Sigmoid colon (tissue), 7 donors: Measurements from ENCODE around the gene BRSK2. TPM values are rescaled to one million over a fixed set of nuclear protein-coding genes. Genes with fewer than 3 reads are reported as not detected.

Experiments used
- DNase-seq: peaks from one replicate; pipeline ENCODE4 v3.0.0-alpha.2; 2019
- H3K27ac ChIP-seq, 4 donors: fragments of 200-600 bp; sonication (generic); one replicate each; pipeline ENCODE4 v1.5.1; 2016 to 2019; ENCODE audit warnings: mild to moderate bottlenecking in 1 of 4
- H3K27me3 ChIP-seq, 3 donors: fragments of 200-600 bp; sonication (generic); one replicate each; pipeline ENCODE4 v1.5.1; 2019; ENCODE audit warnings: mild to moderate bottlenecking in 1 of 3
- H3K36me3 ChIP-seq, 4 donors: fragments of 200-600 bp; sonication (generic); one replicate each; pipeline ENCODE4 v1.5.1; 2016 to 2019
- H3K4me1 ChIP-seq, 4 donors: fragments of 200-600 bp; sonication (generic); one replicate each; pipeline ENCODE4 v1.5.1; 2017 to 2019
- H3K4me3 ChIP-seq, 4 donors: fragments of 200-600 bp; sonication (generic); one replicate each; pipeline ENCODE4 v1.5.1; 2017 to 2019; ENCODE audit warnings: mild to moderate bottlenecking in 2 of 4, moderate library complexity in 1 of 4
- H3K9me3 ChIP-seq, 4 donors: fragments of 200-600 bp in 3 of 4; sonication (generic) in 3 of 4; one replicate each; pipeline versions ENCODE4 v1.5.1 to v1.6.1; 2013 to 2019
- CTCF ChIP-seq, 4 experiments: fragments of 450-650 bp in 3 of 4; fragments of 200-600 bp in 1 of 4; IDR thresholded peaks; one replicate each; pipeline ENCODE4 v1.5.1; 2016 to 2019; ENCODE audit warnings: antibody characterized with exemption in 4 of 4, mild to moderate bottlenecking in 3 of 4, moderate library complexity in 2 of 4
- EP300 ChIP-seq, 4 donors: sonication (generic); formaldehyde crosslinking; IDR thresholded peaks; one replicate each; pipeline ENCODE4 v1.6.1; 2017; ENCODE audit warnings: antibody characterized with exemption in 4 of 4
- POLR2A ChIP-seq, 2 donors: fragments of 450-650 bp; IDR thresholded peaks; one replicate each; pipeline ENCODE4 v1.6.1; 2016; ENCODE audit warnings: antibody characterized with exemption in 2 of 2, mild to moderate bottlenecking in 2 of 2, moderate library complexity in 2 of 2
- POLR2AphosphoS5 ChIP-seq, 4 donors: sonication (generic); formaldehyde crosslinking; IDR thresholded peaks; one replicate each; pipeline ENCODE4 v1.6.1; 2017; ENCODE audit warnings: antibody characterized with exemption in 4 of 4
- WGBS, 2 donors: extraction: QIAGEN DNeasy Blood & Tissue Kit; methylation state at CpG; one replicate each; pipeline ENCODE4 v1.1.7; 2013; 5-methylcytosine and 5-hydroxymethylcytosine counted together
- intact Hi-C: fragments of 100-400 bp; cut with DNase I; formaldehyde crosslinking; loops from one replicate; pipeline ENCODE4 v1.15.1; 2023
- polyA plus RNA-seq, 3 donors: library from polyadenylated mRNA; stranded (reverse); fragments of 200-250 nt; gene quantifications; one replicate each; pipeline ENCODE4 v1.2.3, GENCODE V29; 2013
- total RNA-seq, 4 donors: library from RNA; depleted of rRNA; stranded (reverse); fragments of >200 nt; gene quantifications; one replicate each; pipeline ENCODE4 v1.1.0, GENCODE V29; 2016
- donor health status: healthy with polysubstance abuse.
- donor health status: Bipolar disorder and iron deficiency.
- donor health status: healthy.

The BRSK2 gene
- total and polyA plus RNA-seq, 7 donors, result 1.7 to 3.2 (median 1.9) TPM; not detected in 2

DNA sequence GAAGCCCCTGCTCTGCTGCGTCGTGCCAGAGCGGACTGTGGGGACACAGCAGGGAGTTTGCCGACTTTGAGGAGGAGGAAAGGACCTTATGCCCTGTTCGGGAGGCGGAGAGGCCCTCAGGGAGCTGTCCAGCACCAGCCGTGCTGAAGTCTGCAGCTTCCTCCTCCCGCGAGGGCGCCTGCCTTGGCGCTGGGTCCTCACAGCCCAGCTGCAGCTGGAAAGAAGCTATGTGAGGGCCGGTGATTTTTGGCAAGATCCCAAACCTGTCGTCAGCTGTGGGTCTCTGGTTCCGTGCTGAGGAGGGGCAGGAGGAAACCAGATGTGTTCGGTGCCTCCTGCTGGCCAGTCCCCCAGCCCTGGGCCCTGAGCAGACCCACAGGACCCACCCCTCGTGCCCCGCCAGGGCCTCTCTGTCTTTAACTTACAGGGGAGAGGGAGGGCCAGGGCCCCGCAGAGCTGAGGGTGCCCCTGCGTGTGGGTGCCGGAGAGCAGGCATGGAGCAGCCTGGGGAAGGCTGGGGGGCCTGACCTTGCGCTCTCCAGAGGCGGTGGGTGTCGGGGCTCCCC, 12.0 kb downstream of the BRSK2 start:
- Histone ChIP-seq H3K27ac (no peak overlapping the region), H3K9me3 (no peaks in the 10 kb centered on the region), H3K4me3 (no peak overlapping the region), H3K36me3 (no peaks in the 10 kb centered on the region), H3K4me1 (peaks cover 0 to 4% (median 0%) of the 10 kb centered on the region in 4 donors), H3K27me3 (peaks cover 0 to 69% (median 47%) of the 10 kb centered on the region in 3 donors)
- DNase-seq, result no peak
- intact Hi-C loops, result no loop called here
- WGBS, 2 donors, result 19 to 24% methylated on average over 23 of the region's 23 CpGs
- TF ChIP-seq POLR2A (IDR thresholded peaks at IDR 0.05) (no peak), CTCF (IDR thresholded peaks at IDR 0.05) (no peak), EP300 (IDR thresholded peaks at IDR 0.05) (no peak), POLR2AphosphoS5 (IDR thresholded peaks at IDR 0.05) (no peak)

GRCh38 chr11:1402355-1403077, 12.8 kb downstream of the BRSK2 start:
- WGBS, 2 donors, result 60 to 67% methylated on average over 23 of the region's 23 CpGs
- TF ChIP-seq POLR2AphosphoS5 (IDR thresholded peaks at IDR 0.05) (no peak), CTCF (IDR thresholded peaks at IDR 0.05) (no peak), EP300 (IDR thresholded peaks at IDR 0.05) (no peak), POLR2A (IDR thresholded peaks at IDR 0.05) (no peak)
- no peak for DNase-seq
- Histone ChIP-seq H3K27ac (no peak overlapping the region), H3K9me3 (no peaks in the 10 kb centered on the region), H3K4me3 (no peak overlapping the region), H3K4me1 (peaks cover 0 to 4% (median 0%) of the 10 kb centered on the region in 4 donors), H3K27me3 (peaks cover 0 to 61% (median 39%) of the 10 kb centered on the region in 3 donors), H3K36me3 (no peaks in the 10 kb centered on the region)
- intact Hi-C loops, result no loop called here

- TF ChIP-seq POLR2AphosphoS5 (IDR thresholded peaks at IDR 0.05), result no peak
- TF ChIP-seq POLR2A (IDR thresholded peaks at IDR 0.05), result no peak
- no peak for TF ChIP-seq EP300 (IDR thresholded peaks at IDR 0.05)
- no peak for TF ChIP-seq CTCF (IDR thresholded peaks at IDR 0.05)
- no peaks in the 10 kb centered on the region for H3K36me3 ChIP-seq
- no peak for DNase-seq
- peaks cover 0 to 4% (median 0%) of the 10 kb centered on the region in 4 donors for H3K4me1 ChIP-seq
- intact Hi-C loops, result no loop called here
- peaks cover 0 to 54% (median 33%) of the 10 kb centered on the region in 3 donors for H3K27me3 ChIP-seq
- WGBS, 2 donors, result 85 to 89% methylated on average over 16 of the region's 16 CpGs
- H3K27ac ChIP-seq, result no peak overlapping the region
- no peak overlapping the region for H3K4me3 ChIP-seq
- no peaks in the 10 kb centered on the region for H3K9me3 ChIP-seq
These were observed 13.4 kb downstream of the BRSK2 start for GRCh38 chr11:1403078-1403620.

DNA sequence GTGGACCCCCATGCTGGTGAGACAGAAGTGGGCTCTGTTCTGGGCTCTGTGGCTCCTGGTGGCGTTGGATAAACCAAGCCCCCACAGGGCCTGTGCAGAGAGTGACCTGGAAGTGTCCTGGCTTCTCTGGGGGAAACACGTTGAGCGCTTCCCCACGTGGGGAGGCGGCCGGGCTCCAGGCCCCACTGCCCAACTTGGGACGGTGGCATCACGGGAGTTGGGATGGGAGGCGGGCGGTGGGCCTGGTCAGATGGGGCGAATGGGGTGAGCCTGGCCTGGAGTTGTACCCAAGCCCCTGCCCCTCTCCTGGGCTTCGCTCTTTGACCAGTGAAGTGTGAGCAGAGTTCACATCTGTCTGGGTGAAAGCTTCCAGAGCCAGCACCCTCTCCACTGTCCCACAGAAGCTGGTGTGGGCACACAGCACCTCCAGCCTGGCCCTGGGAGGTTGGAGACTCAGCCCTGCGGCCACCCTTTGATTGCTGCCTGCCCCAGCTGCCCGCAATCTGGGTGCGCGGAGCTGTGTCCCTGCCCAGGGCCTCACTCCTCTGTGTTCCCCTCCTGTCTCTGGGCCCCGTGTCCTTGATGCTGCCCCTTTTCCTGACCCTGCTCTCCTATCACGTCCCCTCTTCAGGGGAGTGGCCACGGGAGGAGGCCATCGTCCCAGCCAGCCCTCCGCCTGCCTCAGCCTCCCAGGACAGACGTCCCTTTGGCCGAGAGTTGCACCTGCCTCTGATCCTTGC, 14.2 kb downstream of the BRSK2 start:
- TF ChIP-seq EP300 (IDR thresholded peaks at IDR 0.05) (no peak), POLR2A (IDR thresholded peaks at IDR 0.05) (no peak), CTCF (IDR thresholded peaks at IDR 0.05) (no peak), POLR2AphosphoS5 (IDR thresholded peaks at IDR 0.05) (no peak)
- 62 to 80% methylated on average over 23 of the region's 23 CpGs for WGBS, 2 donors
- H3K9me3 ChIP-seq, result no peaks in the 10 kb centered on the region
- H3K4me1 ChIP-seq, result peaks cover 0 to 4% (median 0%) of the 10 kb centered on the region in 4 donors
- H3K27ac ChIP-seq, result no peak overlapping the region
- no peaks in the 10 kb centered on the region for H3K36me3 ChIP-seq
- intact Hi-C loops, result no loop called here
- peaks cover 0 to 47% (median 25%) of the 10 kb centered on the region in 3 donors for H3K27me3 ChIP-seq
- DNase-seq, result no peak
- H3K4me3 ChIP-seq, result no peak overlapping the region
